HepG2 (cell line): ENCODE data around the gene CAT.

ENCODE experiments used
- FOXK2 ChIP-seq: fragments of 450-650 bp; IDR thresholded peaks from 2 replicates; pipeline ENCODE4 v1.6.1; 2016
- SUZ12 ChIP-seq: fragments of 150-350 bp; IDR thresholded peaks from 2 replicates; pipeline ENCODE4 v1.6.1; 2014; ENCODE audit warnings: low read depth, low read length
- XRCC5 ChIP-seq: fragments of 200-400 bp; formaldehyde crosslinking; optimal IDR thresholded peaks from 2 replicates; pipeline ENCODE3; 2017; ENCODE audit warnings: mild to moderate bottlenecking, low read length
- ZNF703 ChIP-seq: sonication (generic); formaldehyde crosslinking; IDR thresholded peaks from 2 replicates; pipeline ENCODE4 v1.5.1; 2020; ENCODE audit warnings: missing genetic modification reagents, mild to moderate bottlenecking, moderate library complexity, borderline replicate concordance
- TF ChIP-seq, protein P1 (sequence below): sonication (generic); formaldehyde crosslinking; IDR thresholded peaks from 2 replicates; pipeline ENCODE4 v1.4.0; 2020; ENCODE audit warnings: low read depth, mild to moderate bottlenecking, missing genetic modification reagents
- TF ChIP-seq, protein P2 (sequence below): sonication (generic); formaldehyde crosslinking; IDR thresholded peaks from 2 replicates; pipeline ENCODE4 v1.5.0; 2020; ENCODE audit warnings: mild to moderate bottlenecking, missing genetic modification reagents, moderate library complexity

DNA sequence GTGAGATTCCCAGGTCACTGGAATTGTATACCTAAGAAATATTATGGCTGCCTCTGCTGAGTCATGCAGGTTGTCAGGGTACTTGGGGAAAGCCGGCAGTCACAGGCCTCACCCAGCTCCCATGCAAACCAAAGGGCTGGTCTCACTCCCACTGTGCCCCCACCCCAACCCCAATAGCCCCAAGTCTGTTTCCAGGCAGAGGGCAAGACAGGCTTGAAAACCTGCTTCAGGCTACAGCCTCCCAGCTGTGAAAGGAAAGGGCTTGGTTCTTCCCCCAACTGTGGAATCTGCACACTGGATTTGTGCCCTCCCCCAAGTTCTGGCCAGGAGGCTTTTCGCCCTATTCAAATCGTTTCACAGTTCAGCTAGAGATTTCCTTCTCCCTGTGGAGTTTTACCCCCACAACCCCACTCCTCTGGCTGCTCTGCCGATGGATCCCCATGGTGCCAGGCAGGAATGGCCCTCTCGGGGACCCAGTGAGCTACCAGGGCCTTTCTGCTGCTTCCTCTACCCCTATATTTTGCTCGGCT is 43.9 kb upstream of the CAT start:
- TF ChIP-seq XRCC5: no peak
- TF ChIP-seq, protein P1, sequence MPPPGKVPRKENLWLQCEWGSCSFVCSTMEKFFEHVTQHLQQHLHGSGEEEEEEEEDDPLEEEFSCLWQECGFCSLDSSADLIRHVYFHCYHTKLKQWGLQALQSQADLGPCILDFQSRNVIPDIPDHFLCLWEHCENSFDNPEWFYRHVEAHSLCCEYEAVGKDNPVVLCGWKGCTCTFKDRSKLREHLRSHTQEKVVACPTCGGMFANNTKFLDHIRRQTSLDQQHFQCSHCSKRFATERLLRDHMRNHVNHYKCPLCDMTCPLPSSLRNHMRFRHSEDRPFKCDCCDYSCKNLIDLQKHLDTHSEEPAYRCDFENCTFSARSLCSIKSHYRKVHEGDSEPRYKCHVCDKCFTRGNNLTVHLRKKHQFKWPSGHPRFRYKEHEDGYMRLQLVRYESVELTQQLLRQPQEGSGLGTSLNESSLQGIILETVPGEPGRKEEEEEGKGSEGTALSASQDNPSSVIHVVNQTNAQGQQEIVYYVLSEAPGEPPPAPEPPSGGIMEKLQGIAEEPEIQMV (CRISPR knock-in tag): no peak
- TF ChIP-seq, protein P2, sequence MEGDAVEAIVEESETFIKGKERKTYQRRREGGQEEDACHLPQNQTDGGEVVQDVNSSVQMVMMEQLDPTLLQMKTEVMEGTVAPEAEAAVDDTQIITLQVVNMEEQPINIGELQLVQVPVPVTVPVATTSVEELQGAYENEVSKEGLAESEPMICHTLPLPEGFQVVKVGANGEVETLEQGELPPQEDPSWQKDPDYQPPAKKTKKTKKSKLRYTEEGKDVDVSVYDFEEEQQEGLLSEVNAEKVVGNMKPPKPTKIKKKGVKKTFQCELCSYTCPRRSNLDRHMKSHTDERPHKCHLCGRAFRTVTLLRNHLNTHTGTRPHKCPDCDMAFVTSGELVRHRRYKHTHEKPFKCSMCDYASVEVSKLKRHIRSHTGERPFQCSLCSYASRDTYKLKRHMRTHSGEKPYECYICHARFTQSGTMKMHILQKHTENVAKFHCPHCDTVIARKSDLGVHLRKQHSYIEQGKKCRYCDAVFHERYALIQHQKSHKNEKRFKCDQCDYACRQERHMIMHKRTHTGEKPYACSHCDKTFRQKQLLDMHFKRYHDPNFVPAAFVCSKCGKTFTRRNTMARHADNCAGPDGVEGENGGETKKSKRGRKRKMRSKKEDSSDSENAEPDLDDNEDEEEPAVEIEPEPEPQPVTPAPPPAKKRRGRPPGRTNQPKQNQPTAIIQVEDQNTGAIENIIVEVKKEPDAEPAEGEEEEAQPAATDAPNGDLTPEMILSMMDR (CRISPR knock-in tag): no peak
- no peak for TF ChIP-seq FOXK2
- no peak for TF ChIP-seq SUZ12
- no peak for TF ChIP-seq ZNF703
